DOHH2 (cell line): ENCODE measurements around the gene BBS9.

Experiments used
- CTCF ChIP-seq: fragments of 200-600 bp; sonication (generic); IDR thresholded peaks from one replicate; pipeline ENCODE4 v1.5.1; 2014; ENCODE audit warnings: antibody characterized with exemption, mild to moderate bottlenecking, low read depth, low read length; ENCODE audit not compliant: poor library complexity, severe bottlenecking
- EZH2phosphoT487 ChIP-seq: fragments of 200-600 bp; sonication (generic); IDR thresholded peaks from 2 replicates; pipeline ENCODE4 v1.6.1; 2017; ENCODE audit warnings: borderline replicate concordance, mild to moderate bottlenecking, antibody characterized with exemption, low read length, moderate library complexity, mixed read lengths

GRCh38 chr7:33547880-33548279, 418.5 kb downstream of the BBS9 start:
- TF ChIP-seq EZH2phosphoT487 (no peak), CTCF (no peak)
